Measurements from ENCODE around the gene GH1. TPM values are rescaled to one million over a fixed set of nuclear protein-coding genes. Genes with fewer than 3 reads are reported as not detected.
A peak's percentile ranks its signal among the peaks of the same experiment; 100 is the strongest.
"Not testable (repeated sequence)": the region's sequence is repeated elsewhere in the genome, so short reads cannot be mapped to it uniquely, and the experiment has no call there.

Gene GH1
- polyA plus RNA-seq, 6 donors from 2014 or later: 1.8 TPM; not detected in 5

DNA sequence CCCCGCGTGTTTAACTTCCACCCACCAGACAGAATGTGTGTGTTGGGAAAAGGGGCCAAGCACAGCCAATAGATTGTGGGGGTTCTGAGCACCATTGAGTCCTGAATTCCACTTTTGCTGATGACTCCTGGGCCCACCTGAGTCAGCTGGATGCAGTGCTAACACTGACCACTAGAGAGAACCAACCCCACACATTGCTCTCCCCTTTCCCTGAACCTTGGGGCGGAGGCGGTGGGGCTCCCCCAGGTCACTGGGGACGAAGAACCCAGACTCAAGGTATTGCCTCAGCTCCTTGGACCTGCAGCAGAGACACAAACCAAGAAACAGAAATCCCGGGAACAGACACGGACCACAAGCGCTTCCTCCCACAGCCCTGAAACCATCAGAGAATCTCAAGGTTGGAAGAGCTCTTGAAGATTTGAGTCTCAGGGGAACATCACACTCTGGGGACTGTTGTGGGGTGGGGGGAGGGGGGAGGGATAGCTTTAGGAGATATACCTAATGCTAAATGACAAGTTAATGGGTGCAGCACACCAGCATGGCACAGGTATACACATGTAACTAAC, 44.5 kb downstream of the GH1 start:
- H3K27me3 Mint-ChIP-seq: peaks cover 0 to 12% (median 7%) of the 10 kb centered on the region in 3 donors
- H3K27ac Mint-ChIP-seq, H3K4me1 Mint-ChIP-seq, H3K4me3 Mint-ChIP-seq, H3K9me3 Mint-ChIP-seq, DNase-seq, H3K36me3 Mint-ChIP-seq: not testable (repeated sequence)
- peak; percentile 25 to 37 for ATAC-seq (ENCODE audit: low read depth in 2 of 2)

DNA sequence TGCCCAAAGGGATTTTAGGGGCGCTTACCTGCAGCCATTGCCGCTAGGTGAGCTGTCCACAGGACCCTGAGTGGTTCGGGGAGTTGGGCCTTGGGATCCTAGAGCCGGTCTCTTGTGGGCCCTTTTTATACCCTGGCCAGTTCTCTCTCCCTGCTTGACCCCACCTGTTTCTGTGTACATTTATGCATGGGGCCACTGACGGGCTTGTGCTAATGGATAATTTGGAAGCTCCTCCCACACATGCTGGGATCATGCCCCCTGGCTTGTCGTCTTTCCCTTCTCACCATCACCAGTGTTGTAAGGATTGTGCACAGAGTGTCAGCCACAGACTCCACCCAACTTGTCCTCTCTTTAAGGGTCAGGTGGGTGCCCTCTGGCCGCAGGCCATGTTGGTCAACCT, 45.1 kb downstream of the GH1 start, which contains the start of gene CSH2:
CSH2 (minus strand) TSS at position 101 of the 400 bp plus-strand sequence; CDS start at position 38, 63 bp downstream.
- H3K9me3 Mint-ChIP-seq; DNase-seq; H3K36me3 Mint-ChIP-seq; H3K4me3 Mint-ChIP-seq; H3K27me3 Mint-ChIP-seq; ATAC-seq (ENCODE audit: low read depth in 2 of 2); H3K27ac Mint-ChIP-seq; H3K4me1 Mint-ChIP-seq: not testable (repeated sequence)

DNA sequence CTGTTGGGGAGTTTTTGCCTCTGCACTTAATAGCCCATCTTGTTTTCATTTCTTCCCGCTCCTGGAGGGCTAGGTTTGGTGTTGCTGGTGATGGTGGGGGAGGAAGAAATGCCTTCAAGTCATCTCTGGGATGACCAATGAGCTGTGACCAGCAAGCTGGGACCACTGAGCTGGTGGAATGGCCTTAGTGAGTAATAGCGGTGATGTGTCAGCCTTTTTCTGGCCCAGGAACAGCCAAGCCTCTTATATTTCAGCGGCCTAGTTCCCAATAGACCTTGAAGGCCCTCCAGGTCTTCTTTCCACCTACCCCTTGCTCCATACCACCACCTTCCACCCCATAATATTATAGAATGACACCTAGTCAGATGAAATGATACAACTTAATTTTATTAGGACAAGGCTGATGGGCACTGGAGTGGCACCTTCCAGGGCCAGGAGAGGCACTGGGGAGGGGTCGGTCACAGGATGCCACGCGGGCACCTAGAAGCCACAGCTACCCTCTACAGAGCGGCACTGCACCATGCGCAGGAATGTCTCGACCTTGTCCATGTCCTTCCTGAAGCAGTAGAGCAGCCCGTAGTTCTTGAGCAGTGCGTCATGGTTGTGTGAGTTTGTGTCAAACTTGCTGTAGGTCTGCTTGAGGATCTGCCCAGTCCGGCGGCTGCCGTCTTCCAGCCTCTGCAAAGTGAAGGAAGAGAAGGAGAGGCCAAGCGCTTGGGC, 46.8 kb downstream of the GH1 start:
- not testable (repeated sequence) for H3K27me3 Mint-ChIP-seq; ATAC-seq (ENCODE audit: low read depth in 2 of 2); H3K9me3 Mint-ChIP-seq; H3K27ac Mint-ChIP-seq; H3K36me3 Mint-ChIP-seq; DNase-seq; H3K4me1 Mint-ChIP-seq; H3K4me3 Mint-ChIP-seq

DNA sequence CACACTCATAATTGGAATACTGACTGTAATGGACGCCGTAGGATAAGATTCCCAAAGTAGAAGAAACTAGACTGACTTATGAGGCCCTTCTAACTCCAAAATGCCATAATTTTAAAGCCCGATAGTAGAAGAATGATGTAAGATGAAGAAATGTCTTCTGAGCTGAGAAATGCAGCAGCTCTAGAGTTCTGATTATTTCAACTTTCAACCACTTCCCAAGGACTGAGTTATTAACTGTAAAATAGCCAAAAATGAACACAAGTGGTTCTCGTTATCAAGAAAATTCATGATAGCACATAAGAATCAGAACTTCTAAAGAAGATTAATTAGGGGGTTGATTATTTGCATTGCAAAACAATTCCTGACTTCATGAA, 48.4 kb downstream of the GH1 start:
- not testable (repeated sequence) for DNase-seq; H3K36me3 Mint-ChIP-seq; ATAC-seq (ENCODE audit: low read depth in 2 of 2); H3K4me3 Mint-ChIP-seq; H3K27ac Mint-ChIP-seq; H3K9me3 Mint-ChIP-seq; H3K27me3 Mint-ChIP-seq; H3K4me1 Mint-ChIP-seq

DNA sequence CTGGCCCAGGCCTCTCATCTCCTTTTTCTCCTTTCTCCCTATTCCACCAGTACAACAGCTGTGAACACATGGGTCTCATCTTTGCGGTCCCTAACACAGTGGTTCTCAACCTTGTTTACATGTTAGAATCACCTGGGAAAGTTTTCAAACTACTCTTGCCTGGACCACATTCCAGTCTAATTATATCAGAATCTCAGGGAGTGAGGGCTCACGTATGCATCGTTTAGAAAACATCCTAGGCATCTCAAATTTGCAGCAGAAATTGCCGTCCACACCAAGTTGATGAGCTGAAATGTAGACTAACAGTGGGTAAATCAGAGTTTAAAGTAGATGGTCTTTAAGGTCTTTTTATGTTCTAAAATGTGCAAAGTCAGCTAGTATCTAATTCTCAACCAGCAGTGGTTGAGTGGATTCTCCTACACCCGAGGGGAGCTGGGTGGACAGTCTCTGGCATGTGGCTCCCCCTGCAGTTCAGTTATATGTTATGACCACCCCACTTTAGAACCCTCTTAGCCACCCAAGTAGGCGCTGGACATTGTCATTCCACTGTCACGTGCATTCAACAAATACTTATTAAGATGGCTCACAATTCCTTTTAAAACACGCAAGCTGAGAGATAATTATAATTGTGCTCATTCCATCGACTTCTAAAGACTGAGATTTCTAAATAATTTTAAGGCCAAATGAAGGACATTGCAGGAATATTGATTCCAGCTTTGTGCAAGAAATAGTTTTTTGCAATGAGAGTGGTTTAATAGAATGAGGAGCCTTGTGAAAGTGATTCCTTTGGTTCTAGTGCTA, 48.9 kb downstream of the GH1 start:
- H3K9me3 Mint-ChIP-seq, DNase-seq, H3K27ac Mint-ChIP-seq, H3K4me3 Mint-ChIP-seq, H3K4me1 Mint-ChIP-seq, H3K27me3 Mint-ChIP-seq, H3K36me3 Mint-ChIP-seq: not testable (repeated sequence)
- peak in 1 of 2 donors; percentile 25 for ATAC-seq (ENCODE audit: low read depth in 2 of 2)

Other genes with a start within 250 kb of the GH1 start
- 100 to 1,000 TPM; 557 to 994 (median 667) TPM for gene LIMD2, start 218.7 kb downstream of the GH1 start, polyA plus RNA-seq (ENCODE audit: low read depth in 6 of 6)
- 10 to 100 TPM; 21.1 to 33.2 (median 26.3) TPM for gene STRADA, start 177.0 kb downstream of the GH1 start, polyA plus RNA-seq (ENCODE audit: low read depth in 6 of 6)
- 10 to 100 TPM; 27.1 to 46.1 (median 36.3) TPM for gene CCDC47, start 145.2 kb downstream of the GH1 start, polyA plus RNA-seq (ENCODE audit: low read depth in 6 of 6)
- 10 to 100 TPM in 4 of 6 donors, 1 to 10 TPM in 2; 6.3 to 24.1 (median 13.5) TPM for gene DDX42, start 144.7 kb downstream of the GH1 start, polyA plus RNA-seq (ENCODE audit: low read depth in 6 of 6)
- gene PSMC5, start 91.4 kb downstream of the GH1 start, polyA plus RNA-seq (ENCODE audit: low read depth in 6 of 6): 100 to 1,000 TPM; 107 to 220 (median 118) TPM
- 10 to 100 TPM in 5 of 6 donors, 1 to 10 TPM in 1; 3.8 to 35.5 (median 22.2) TPM for gene FTSJ3, start 91.2 kb downstream of the GH1 start, polyA plus RNA-seq (ENCODE audit: low read depth in 6 of 6)
- gene SMARCD2, start 76.2 kb downstream of the GH1 start, polyA plus RNA-seq (ENCODE audit: low read depth in 6 of 6): 100 to 1,000 TPM in 2 of 6 donors, 10 to 100 TPM in 4; 62.0 to 142 (median 95.1) TPM
- gene CSH2, start 45.2 kb downstream of the GH1 start, polyA plus RNA-seq (ENCODE audit: low read depth in 6 of 6): not detected
- gene GH2, start 36.9 kb downstream of the GH1 start, polyA plus RNA-seq (ENCODE audit: low read depth in 6 of 6): not detected
- not detected for gene CSH1, start 22.3 kb downstream of the GH1 start, polyA plus RNA-seq (ENCODE audit: low read depth in 6 of 6)
- gene CSHL1, start 7.6 kb downstream of the GH1 start, polyA plus RNA-seq (ENCODE audit: low read depth in 6 of 6): not detected
- gene CD79B, start 13.5 kb upstream of the GH1 start, polyA plus RNA-seq (ENCODE audit: low read depth in 6 of 6): 1,000 to 10,000 TPM; 2,263 to 2,851 (median 2,433) TPM
- gene SCN4A, start 54.1 kb upstream of the GH1 start, polyA plus RNA-seq (ENCODE audit: low read depth in 6 of 6): 1 to 10 TPM in 3 of 6 donors, under 1 TPM in 2, not detected in 1; 0.89 to 1.4 (median 1.1) TPM
- gene PRR29, start 79.5 kb upstream of the GH1 start, polyA plus RNA-seq (ENCODE audit: low read depth in 6 of 6): 1 to 10 TPM; 3.5 to 6.8 (median 5.8) TPM
- 100 to 1,000 TPM; 214 to 346 (median 290) TPM for gene ICAM2, start 101.8 kb upstream of the GH1 start, polyA plus RNA-seq (ENCODE audit: low read depth in 6 of 6)
- gene ERN1, start 211.3 kb upstream of the GH1 start, polyA plus RNA-seq (ENCODE audit: low read depth in 6 of 6): 1 to 10 TPM; 2.2 to 5.1 (median 4.2) TPM